HG03103 (cell line): Measurements from ENCODE around the gene CABP4.
"Not testable (repeated sequence)": the region's sequence is repeated elsewhere in the genome, so short reads cannot be mapped to it uniquely, and the experiment has no call there.

Experiments
- ATAC-seq: cut with Tn5 transposase; IDR thresholded peaks from one replicate; pipeline ENCODE4 v1.9.1; 2021; ENCODE audit warnings: low read depth; ENCODE audit not compliant: unreplicated experiment

Gene CABP4

GRCh38 chr11:67470337-67471002, 15.3 kb downstream of the CABP4 start:
- no peak for ATAC-seq

GRCh38 chr11:67472882-67473281, 17.7 kb downstream of the CABP4 start:
- no peak for ATAC-seq

GRCh38 chr11:67476692-67477091, 21.5 kb downstream of the CABP4 start:
- not testable (repeated sequence) for ATAC-seq

GRCh38 chr11:67477344-67478050, 22.3 kb downstream of the CABP4 start:
- ATAC-seq = not testable (repeated sequence)

- ATAC-seq = no peak
These were observed 27.2 kb downstream of the CABP4 start for GRCh38 chr11:67482275-67482826.

- peak; percentile 48 for ATAC-seq
These were observed 28.0 kb downstream of the CABP4 start, which contains the start of gene AIP for GRCh38 chr11:67482827-67483798. TSS of gene AIP (plus strand) at chr11:67483026. CDS start at chr11:67483159, 133 bp downstream.

GRCh38 chr11:67483831-67484665, 28.9 kb downstream of the CABP4 start:
- no peak for ATAC-seq

- ATAC-seq = no peak
These were observed 29.7 kb downstream of the CABP4 start for GRCh38 chr11:67484847-67485311.

GRCh38 chr11:67485873-67486361, 30.8 kb downstream of the CABP4 start:
- ATAC-seq = not testable (repeated sequence)

GRCh38 chr11:67486481-67487195, 31.5 kb downstream of the CABP4 start:
- no peak for ATAC-seq

- ATAC-seq = no peak
These were observed 34.2 kb downstream of the CABP4 start for GRCh38 chr11:67489203-67489884.

GRCh38 chr11:67489885-67490726, 35.0 kb downstream of the CABP4 start:
- no peak for ATAC-seq

- ATAC-seq = no peak
These were observed 35.5 kb downstream of the CABP4 start for GRCh38 chr11:67490727-67491065.

GRCh38 chr11:67491276-67492068, 36.3 kb downstream of the CABP4 start:
- no peak for ATAC-seq

- no peak for ATAC-seq
These were observed 37.0 kb downstream of the CABP4 start for GRCh38 chr11:67492069-67492727.
